ENCODE data around the gene ZNF785.

The ZNF785 gene

GRCh38 chr16:30558789-30559377, 26.6 kb downstream of the ZNF785 start:
- Histone ChIP-seq H3K9me3 (no peaks in the 10 kb centered on the region), H3K36me3 (peaks cover 15% of the 10 kb centered on the region), H3K4me3 (ENCODE audit: low read depth in 1 of 2, low read length in 1 of 2) (peak overlapping the region; percentile 77 to 99), H3K27me3 (no peaks in the 10 kb centered on the region), H3K27ac (peak overlapping the region; percentile 91), H3K4me1 (ENCODE audit: control insufficient read depth in 1 of 2, insufficient read depth in 1 of 2, low read depth in 1 of 2, low read length in 1 of 2) (peaks cover 26 to 28% of the 10 kb centered on the region in 2 experiments)
- no peak for TF ChIP-seq CTCF (IDR thresholded peaks at IDR 0.05)

GRCh38 chr16:30557957-30558788, 27.3 kb downstream of the ZNF785 start, which contains the start of gene ZNF764:
Gene ZNF764, minus strand, starts transcription at chr16:30558374. Its CDS starts 192 bp downstream, at chr16:30558182.
- peak within 1 kb of the TSS; percentile 77 to 99 for H3K4me3 ChIP-seq (ENCODE audit: low read depth in 1 of 2, low read length in 1 of 2)
- H3K9me3 ChIP-seq, result no peaks in the 10 kb centered on the region
- TF ChIP-seq CTCF (IDR thresholded peaks at IDR 0.05), result peak; percentile 44
- H3K27ac ChIP-seq, result peak within 1 kb of the TSS; percentile 91
- H3K4me1 ChIP-seq (ENCODE audit: control insufficient read depth in 1 of 2, insufficient read depth in 1 of 2, low read depth in 1 of 2, low read length in 1 of 2), result peaks cover 31 to 33% of the 10 kb centered on the region in 2 experiments
- peaks cover 15% of the 10 kb centered on the region for H3K36me3 ChIP-seq
- H3K27me3 ChIP-seq, result no peaks in the 10 kb centered on the region

- Histone ChIP-seq H3K27me3 (no peaks in the 10 kb centered on the region), H3K4me1 (ENCODE audit: control insufficient read depth in 1 of 2, insufficient read depth in 1 of 2, low read depth in 1 of 2, low read length in 1 of 2) (peaks cover 34 to 35% of the 10 kb centered on the region in 2 experiments), H3K4me3 (ENCODE audit: low read depth in 1 of 2, low read length in 1 of 2) (peak overlapping the region; percentile 77 to 99), H3K27ac (peak overlapping the region; percentile 91), H3K9me3 (no peaks in the 10 kb centered on the region), H3K36me3 (peaks cover 15% of the 10 kb centered on the region)
- TF ChIP-seq CTCF (IDR thresholded peaks at IDR 0.05), result no peak
These were observed 27.9 kb downstream of the ZNF785 start for GRCh38 chr16:30557707-30557956.

GRCh38 chr16:30556125-30556473, 29.4 kb downstream of the ZNF785 start:
- no peak overlapping the region for H3K4me3 ChIP-seq (ENCODE audit: low read depth in 1 of 2, low read length in 1 of 2)

More at GRCh38 chr16:30556125-30556473, 29.4 kb downstream of the ZNF785 start:
- no peak for TF ChIP-seq CTCF (IDR thresholded peaks at IDR 0.05)
- Histone ChIP-seq H3K27ac (no peak overlapping the region), H3K36me3 (peaks cover 15% of the 10 kb centered on the region), H3K27me3 (no peaks in the 10 kb centered on the region), H3K9me3 (no peaks in the 10 kb centered on the region), H3K4me1 (ENCODE audit: control insufficient read depth in 1 of 2, insufficient read depth in 1 of 2, low read depth in 1 of 2, low read length in 1 of 2) (peaks cover 24 to 25% of the 10 kb centered on the region in 2 experiments)

Data from neutrophil (primary cell).